Activated CD4-positive, CD25-positive, alpha-beta regulatory T cell treated with anti-CD3 and anti-CD28 coated beads, Interleukin-2, amount 50 U/mL, for 72 hours (primary cell): Measurements from ENCODE around the gene RRAS2.
"Not testable (repeated sequence)": the region's sequence is repeated elsewhere in the genome, so short reads cannot be mapped to it uniquely, and the experiment has no call there.

Source experiments
- DNase-seq: peaks from one replicate; pipeline ENCODE4 v3.0.0; 2021

RRAS2 gene

GRCh38 chr11:14370496-14370895, 11.5 kb upstream of the RRAS2 start:
- no peak for DNase-seq

- DNase-seq = no peak
Observed at GRCh38 chr11:14369598-14369997, 10.6 kb upstream of the RRAS2 start.

- DNase-seq = no peak
Observed at GRCh38 chr11:14366936-14367335, 8.0 kb upstream of the RRAS2 start.

- DNase-seq = no peak
Observed at GRCh38 chr11:14364322-14364721, 5.3 kb upstream of the RRAS2 start.

- DNase-seq = no peak
Observed at GRCh38 chr11:14362611-14363010, 3.6 kb upstream of the RRAS2 start.

- no peak for DNase-seq
Observed at GRCh38 chr11:14361951-14362350, 3.0 kb upstream of the RRAS2 start.

GRCh38 chr11:14360976-14361375, 2.0 kb upstream of the RRAS2 start:
- no peak for DNase-seq

GRCh38 chr11:14359501-14360031, 583 bp upstream of the RRAS2 start:
- DNase-seq = no peak

GRCh38 chr11:14357881-14358728, 878 bp downstream of the RRAS2 start:
- DNase-seq = peak; percentile 48

- DNase-seq = no peak
Observed at GRCh38 chr11:14356342-14356741, 2.6 kb downstream of the RRAS2 start.

GRCh38 chr11:14354604-14355003, 4.4 kb downstream of the RRAS2 start:
- DNase-seq = not testable (repeated sequence)

- DNase-seq = no peak
Observed at GRCh38 chr11:14350716-14351238, 8.2 kb downstream of the RRAS2 start.

- DNase-seq = no peak
Observed at GRCh38 chr11:14350215-14350614, 8.8 kb downstream of the RRAS2 start.

GRCh38 chr11:14347991-14348390, 11.0 kb downstream of the RRAS2 start:
- no peak for DNase-seq

GRCh38 chr11:14347494-14347893, 11.5 kb downstream of the RRAS2 start:
- DNase-seq = no peak

- no peak for DNase-seq
Observed at GRCh38 chr11:14346303-14346955, 12.6 kb downstream of the RRAS2 start.

GRCh38 chr11:14345668-14346067, 13.3 kb downstream of the RRAS2 start:
- no peak for DNase-seq

GRCh38 chr11:14345016-14345415, 14.0 kb downstream of the RRAS2 start:
- DNase-seq = not testable (repeated sequence)

- DNase-seq = no peak
Observed at GRCh38 chr11:14342906-14343305, 16.1 kb downstream of the RRAS2 start.

GRCh38 chr11:14341968-14342367, 17.0 kb downstream of the RRAS2 start:
- no peak for DNase-seq

GRCh38 chr11:14340721-14341120, 18.3 kb downstream of the RRAS2 start:
- no peak for DNase-seq

- no peak for DNase-seq
Observed at GRCh38 chr11:14339356-14339755, 19.6 kb downstream of the RRAS2 start.

GRCh38 chr11:14336507-14337503, 22.2 kb downstream of the RRAS2 start:
- no peak for DNase-seq
